HCT116 (cell line): ENCODE results near the gene TYMS.

Experiments
- CEBPB ChIP-seq: IDR thresholded peaks from 2 replicates; pipeline ENCODE4 v1.6.1; 2012; ENCODE audit warnings: low read depth
- CTCF ChIP-seq, 3 experiments: fragments of 200-600 bp in 1 of 3; sonication (generic) in 1 of 3; IDR thresholded peaks in 2 of 3; conservative IDR thresholded peaks in 1 of 3; 2 replicates each; pipeline ENCODE4 v1.5.1; 2012 to 2017; ENCODE audit warnings: low read depth in 2 of 3, low read length in 2 of 3, antibody characterized with exemption in 1 of 3, borderline replicate concordance in 1 of 3, control low read depth in 1 of 3, mild to moderate bottlenecking in 1 of 3, mixed read lengths in 1 of 3, mixed run types in 1 of 3, moderate library complexity in 1 of 3; ENCODE audit not compliant: insufficient read depth in 1 of 3
- ELF1 ChIP-seq: IDR thresholded peaks from 2 replicates; pipeline ENCODE4 v1.6.1; 2012; ENCODE audit warnings: low read depth, borderline replicate concordance
- EZH2 ChIP-seq: fragments of 200-600 bp; sonication (generic); IDR thresholded peaks from 2 replicates; pipeline ENCODE4 v1.6.1; 2017; ENCODE audit warnings: antibody characterized with exemption, mixed run types
- FOSL1 ChIP-seq: IDR thresholded peaks from 2 replicates; pipeline ENCODE4 v1.6.1; 2012; ENCODE audit warnings: low read depth
- JUND ChIP-seq: IDR thresholded peaks from 2 replicates; pipeline ENCODE4 v1.6.1; 2012
- POLR2A ChIP-seq: IDR thresholded peaks from 2 replicates; pipeline ENCODE4 v1.7.0; 2011; ENCODE audit warnings: borderline replicate concordance; ENCODE audit not compliant: insufficient read depth, insufficient read length; ENCODE audit errors: extremely low read depth
- POLR2AphosphoS5 ChIP-seq: IDR thresholded peaks from 2 replicates; pipeline ENCODE4 v1.6.1; 2011; ENCODE audit warnings: mild to moderate bottlenecking, low read depth, low read length, moderate library complexity
- RAD21 ChIP-seq: IDR thresholded peaks from 2 replicates; pipeline ENCODE4 v1.6.1; 2012; ENCODE audit warnings: low read depth, mild to moderate bottlenecking
- SP1 ChIP-seq: IDR thresholded peaks from 2 replicates; pipeline ENCODE4 v1.6.1; 2012; ENCODE audit warnings: low read depth
- YY1 ChIP-seq: IDR thresholded peaks from 2 replicates; pipeline ENCODE4 v1.6.1; 2011; ENCODE audit warnings: low read length, low read depth, moderate library complexity, mild to moderate bottlenecking; ENCODE audit not compliant: insufficient replicate concordance; ENCODE audit errors: extremely low read depth
- ZNF274 ChIP-seq: fragments of 200-500 bp; sonication (Bioruptor generic); IDR thresholded peaks from 2 replicates; pipeline ENCODE4 v1.6.1; 2014; ENCODE audit warnings: mild to moderate bottlenecking, low read depth, low read length, inconsistent platforms

- TF ChIP-seq CTCF (IDR thresholded peaks at IDR 0.05 in 2 of 3, conservative IDR thresholded peaks at IDR 0.05 in 1 of 3; ENCODE audit: borderline replicate concordance in 1 of 3, insufficient read depth in 1 of 3, low read depth in 2 of 3, low read length in 2 of 3) (no peak), RAD21 (no peak), JUND (no peak), ZNF274 (no peak), POLR2A (no peak), YY1 (no peak), EZH2 (no peak), CEBPB (no peak), ELF1 (no peak), POLR2AphosphoS5 (no peak), FOSL1 (no peak), SP1 (no peak)
Measured at GRCh38 chr18:659597-659996, 2.1 kb downstream of the TYMS start.
